22Rv1 (cell line): Measurements from ENCODE around the gene ATP6V0D1.
A peak's percentile ranks its signal among the peaks of the same experiment; 100 is the strongest.

Experiments
- H3K27ac ChIP-seq: fragments of 450-650 bp; 2 replicates; pipeline ENCODE4 v1.5.1; 2017
- CTCF ChIP-seq: fragments of 450-650 bp; IDR thresholded peaks from 2 replicates; pipeline ENCODE4 v1.5.1; 2017; ENCODE audit warnings: mild to moderate bottlenecking
- ZFX ChIP-seq: fragments of 450-650 bp; IDR thresholded peaks from 2 replicates; pipeline ENCODE4 v1.6.1; 2017; ENCODE audit warnings: antibody characterized with exemption, borderline replicate concordance

Gene ATP6V0D1

GRCh38 chr16:67446968-67447507 is 33.9 kb downstream of the ATP6V0D1 start:
- TF ChIP-seq CTCF = no peak
- no peak for TF ChIP-seq ZFX
- no peak overlapping the region for H3K27ac ChIP-seq

GRCh38 chr16:67445913-67446907 is 34.7 kb downstream of the ATP6V0D1 start:
- H3K27ac ChIP-seq = peak overlapping the region; percentile 30; the same call in 1 of the 2 replicates
- TF ChIP-seq ZFX = no peak
- no peak for TF ChIP-seq CTCF

- TF ChIP-seq ZFX (no peak), CTCF (no peak)
- peak overlapping the region; percentile 30; the same call in 1 of the 2 replicates for H3K27ac ChIP-seq
Measured at GRCh38 chr16:67445441-67445912, 35.5 kb downstream of the ATP6V0D1 start.

- no peak overlapping the region for H3K27ac ChIP-seq
- TF ChIP-seq CTCF = no peak
- no peak for TF ChIP-seq ZFX
Measured at GRCh38 chr16:67445126-67445426, 35.9 kb downstream of the ATP6V0D1 start.

- TF ChIP-seq ZFX (no peak), CTCF (no peak)
- no peak overlapping the region for H3K27ac ChIP-seq
Measured at GRCh38 chr16:67444259-67445125, 36.5 kb downstream of the ATP6V0D1 start.

- no peak overlapping the region for H3K27ac ChIP-seq
- TF ChIP-seq CTCF = no peak
- no peak for TF ChIP-seq ZFX
Measured at GRCh38 chr16:67443265-67443664, 37.7 kb downstream of the ATP6V0D1 start.
